Endometrial microvascular endothelial cells (primary cell): ENCODE measurements around the gene CNOT6L. TPM values are rescaled to one million over a fixed set of nuclear protein-coding genes. Genes with fewer than 3 reads are reported as not detected.
"Not testable (repeated sequence)": the region's sequence is repeated elsewhere in the genome, so short reads cannot be mapped to it uniquely, and the experiment has no call there.

Experiments used
- in situ Hi-C: cut with HindIII; loops from 2 replicates; pipeline ENCODE4 v1.10.0; 2017; ENCODE audit warnings: low sequenced_read_pairs, low pct_unique_long_range_greater_than_20kb; ENCODE audit errors: inconsistent ontology term
- total RNA-seq: library from RNA; depleted of rRNA; stranded (reverse); fragments of >200 nt; gene quantifications from one replicate; pipeline ENCODE4 v1.2.3, GENCODE V29; 2015; ENCODE audit errors: inconsistent ontology term

CNOT6L gene
- total RNA-seq, 1 donor from 2014 or later, result 27.6 TPM

DNA sequence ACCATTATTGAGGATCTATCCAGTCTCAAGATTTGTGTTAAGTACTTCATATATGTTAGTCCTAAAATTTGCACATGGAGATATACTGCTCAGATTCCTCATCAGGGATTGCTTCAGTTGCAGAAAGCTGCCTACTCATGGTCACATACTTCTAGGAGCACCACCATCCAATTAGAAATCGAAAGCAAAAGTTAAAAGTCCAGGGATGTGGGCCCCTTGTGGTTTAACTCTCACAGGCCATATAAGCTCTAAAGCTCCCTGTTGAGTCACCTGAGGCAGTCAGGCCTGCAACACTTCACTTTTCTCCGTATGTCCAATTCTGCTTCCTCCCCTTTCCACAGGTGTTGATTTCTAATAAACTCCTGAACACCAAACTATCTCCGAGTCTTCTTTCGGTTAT is 84.2 kb downstream of the CNOT6L start:
- in situ Hi-C loops, result no loop called here

DNA sequence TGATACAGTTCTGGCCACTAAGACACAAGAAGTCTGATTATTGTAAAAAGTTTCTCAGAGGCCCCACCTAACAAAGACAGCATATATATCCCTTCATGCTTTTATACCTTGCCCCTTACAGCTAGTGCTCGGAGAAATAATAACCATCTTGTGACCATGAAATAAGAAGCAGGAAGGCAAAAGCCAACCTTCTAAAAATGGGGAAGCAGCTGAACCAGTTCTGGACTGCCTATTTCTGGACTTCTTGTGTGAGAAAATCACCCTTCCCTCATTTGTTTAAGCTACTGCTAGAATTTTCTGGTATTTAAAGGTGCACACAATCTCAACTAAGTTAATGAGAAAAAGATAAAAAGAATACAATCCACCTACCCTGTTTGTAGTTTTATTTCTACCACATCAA is 87.5 kb downstream of the CNOT6L start:
- in situ Hi-C loops, result no loop called here

DNA sequence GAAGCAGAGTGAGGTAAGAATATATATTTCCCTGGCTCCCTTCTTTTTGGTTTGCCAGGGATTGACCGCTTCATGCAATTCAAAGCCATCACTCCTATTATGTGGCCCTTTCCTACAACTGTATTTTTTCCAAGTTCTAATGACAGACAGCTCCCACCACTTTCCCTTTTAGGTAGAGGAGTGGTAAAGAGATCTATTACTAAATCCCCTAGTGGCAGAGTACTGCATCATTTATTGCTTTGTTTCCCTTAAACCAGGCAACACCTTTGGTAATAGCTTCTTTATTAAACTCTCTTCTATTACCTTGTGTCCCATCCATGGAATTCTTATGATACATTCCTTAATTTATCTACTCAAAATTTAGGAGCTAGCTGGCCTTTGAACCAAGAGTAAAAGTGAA is 90.7 kb downstream of the CNOT6L start:
- in situ Hi-C loops, result no loop called here

DNA sequence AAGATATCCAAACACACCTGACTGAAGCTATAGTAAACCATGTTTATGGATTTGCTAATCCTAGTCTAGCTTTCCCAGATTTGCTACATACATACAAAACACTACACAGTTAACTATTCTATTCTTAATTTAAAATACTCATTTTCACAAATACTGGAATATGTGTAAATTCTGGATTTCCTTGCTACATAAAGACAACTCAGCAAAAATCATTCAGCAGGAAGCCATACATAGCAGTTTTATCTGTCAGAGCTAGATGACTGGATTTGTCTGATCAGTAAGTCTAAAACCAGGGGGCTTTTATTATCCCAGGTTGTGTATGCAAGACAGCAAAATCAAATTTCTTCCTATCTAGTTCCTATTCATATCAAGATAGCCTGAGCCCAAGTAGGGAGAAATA is 98.1 kb downstream of the CNOT6L start:
- in situ Hi-C loops, result no loop called here

DNA sequence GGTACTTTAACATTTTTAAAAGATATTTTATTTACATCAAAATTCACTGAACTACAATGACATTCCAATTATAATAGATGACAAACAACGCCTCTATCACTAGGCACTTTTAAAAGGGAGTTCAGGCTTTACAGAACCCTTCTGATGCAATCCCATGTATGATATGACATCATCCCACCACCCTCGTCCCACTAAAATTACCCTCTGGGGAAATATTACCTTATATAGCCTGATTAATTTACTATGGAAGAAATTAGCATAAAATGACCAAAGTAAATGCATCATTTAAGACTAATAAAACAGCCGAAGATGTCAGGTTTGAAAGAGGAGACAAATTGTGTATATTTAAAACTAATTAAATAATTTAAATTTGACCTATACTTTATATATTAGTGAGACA is 100.7 kb downstream of the CNOT6L start:
- in situ Hi-C loops, result not testable (repeated sequence)

DNA sequence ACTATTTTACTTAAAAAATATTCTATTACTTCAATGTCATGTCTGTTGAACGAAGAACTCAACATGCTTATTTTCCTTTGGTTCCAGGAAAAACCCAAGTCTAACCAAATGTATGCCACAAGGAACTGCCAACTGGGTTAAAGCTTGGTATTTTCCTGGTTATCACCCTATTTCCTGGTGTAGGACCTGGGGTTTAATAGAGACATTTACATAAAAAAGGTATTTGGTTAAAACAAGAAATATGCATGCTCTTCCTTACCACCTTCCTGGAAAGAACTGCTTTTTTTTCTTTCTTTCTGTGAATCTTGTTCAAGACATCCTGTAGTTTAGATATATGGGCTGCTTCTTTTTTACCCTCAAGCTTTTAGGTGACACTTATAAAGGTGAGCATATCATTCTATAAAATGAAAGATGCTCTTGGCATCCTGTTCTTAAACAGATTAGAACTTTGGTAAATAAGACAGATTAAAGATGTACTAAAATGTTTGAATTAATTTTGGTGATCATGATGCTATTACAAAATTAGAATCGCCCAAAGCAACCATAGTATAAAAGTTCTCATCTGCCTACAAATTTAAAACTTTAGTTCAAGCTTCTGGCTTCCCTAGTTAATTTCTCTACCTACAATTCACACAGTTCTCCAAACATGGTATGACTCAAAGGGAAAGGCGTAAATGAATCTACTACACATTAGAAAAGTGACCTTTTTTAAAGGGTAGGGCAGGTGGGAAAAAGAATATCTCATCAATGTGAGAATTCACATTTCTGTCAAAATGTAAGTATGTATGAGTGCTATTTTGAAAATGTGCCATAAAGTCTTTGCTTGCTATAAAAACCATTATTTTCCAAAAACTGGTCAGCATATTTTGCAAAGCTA is 103.5 kb downstream of the CNOT6L start:
- in situ Hi-C loops, result no loop called here

DNA sequence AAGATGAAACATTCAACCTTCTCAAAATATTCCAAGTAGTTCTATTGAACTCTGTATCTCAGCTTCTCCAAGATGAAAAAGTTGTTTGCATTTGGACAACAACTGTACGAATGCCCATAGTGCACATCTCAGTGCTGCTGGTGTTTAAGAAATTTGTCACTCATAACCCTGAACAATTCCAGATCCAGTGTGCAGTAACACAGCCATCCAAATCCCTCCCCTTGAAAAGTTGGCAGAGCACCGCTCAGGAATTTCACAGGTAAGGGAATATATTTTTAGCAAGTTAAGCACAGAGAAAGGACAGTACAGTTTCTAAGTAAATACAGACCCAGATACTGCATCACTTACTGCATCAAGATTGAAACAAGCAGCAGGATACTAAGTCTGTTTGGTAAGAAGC is 104.7 kb downstream of the CNOT6L start:
- in situ Hi-C loops, result no loop called here

DNA sequence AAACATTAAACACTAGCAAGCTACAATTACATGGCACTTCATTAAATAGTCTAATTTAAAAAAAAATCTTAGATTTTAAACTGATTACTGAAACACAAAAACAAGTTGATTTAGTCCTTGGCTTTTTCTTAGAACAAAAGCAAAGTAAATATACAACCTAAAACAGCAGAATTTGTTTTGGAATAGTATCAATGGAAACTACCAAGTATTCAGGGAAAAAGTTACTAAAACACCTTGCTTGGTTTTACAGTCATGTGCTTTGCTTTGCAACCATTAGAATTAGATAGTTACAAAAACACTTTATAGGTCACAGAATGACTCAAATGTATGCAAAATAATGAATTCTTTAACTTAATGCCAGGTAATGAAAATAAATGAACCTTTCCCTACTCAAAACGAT is 105.3 kb downstream of the CNOT6L start:
- in situ Hi-C loops, result no loop called here

DNA sequence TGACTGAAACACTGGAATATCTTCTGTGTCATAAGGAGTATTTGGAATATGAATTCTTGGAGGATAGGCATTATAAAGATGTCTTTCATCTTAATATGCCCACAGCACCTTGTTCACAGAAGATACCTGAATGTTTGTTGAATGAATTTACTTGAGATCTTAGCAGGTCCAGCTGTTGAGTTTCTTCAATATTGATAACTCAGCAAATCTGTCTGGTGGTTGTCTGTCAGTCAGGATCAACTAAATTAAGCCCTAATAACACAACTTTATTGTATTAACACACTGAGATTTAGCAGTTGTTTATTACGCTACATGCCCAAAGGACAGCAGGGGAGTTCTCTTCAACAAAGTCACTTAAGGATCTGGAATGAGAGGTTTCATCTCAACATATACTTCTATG is 106.5 kb downstream of the CNOT6L start:
- in situ Hi-C loops, result no loop called here

DNA sequence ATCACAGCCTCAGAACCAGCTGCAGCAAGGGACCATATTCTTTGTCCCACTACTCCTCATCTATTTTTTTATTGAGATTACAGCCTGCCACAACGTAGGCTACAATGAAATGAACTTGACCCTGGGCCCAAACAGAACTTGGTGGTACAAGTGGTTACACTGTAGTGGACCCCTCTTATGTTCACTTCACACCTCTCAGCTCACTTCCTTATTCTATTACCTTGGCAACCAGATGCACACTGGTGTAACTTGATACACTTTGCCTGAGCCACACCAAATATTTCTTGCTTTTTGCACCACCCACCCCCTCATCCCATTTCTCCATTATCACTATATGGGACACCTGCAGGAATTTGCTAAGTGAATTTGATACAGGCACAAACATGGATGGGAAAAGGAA is 107.7 kb downstream of the CNOT6L start:
- in situ Hi-C loops, result no loop called here

DNA sequence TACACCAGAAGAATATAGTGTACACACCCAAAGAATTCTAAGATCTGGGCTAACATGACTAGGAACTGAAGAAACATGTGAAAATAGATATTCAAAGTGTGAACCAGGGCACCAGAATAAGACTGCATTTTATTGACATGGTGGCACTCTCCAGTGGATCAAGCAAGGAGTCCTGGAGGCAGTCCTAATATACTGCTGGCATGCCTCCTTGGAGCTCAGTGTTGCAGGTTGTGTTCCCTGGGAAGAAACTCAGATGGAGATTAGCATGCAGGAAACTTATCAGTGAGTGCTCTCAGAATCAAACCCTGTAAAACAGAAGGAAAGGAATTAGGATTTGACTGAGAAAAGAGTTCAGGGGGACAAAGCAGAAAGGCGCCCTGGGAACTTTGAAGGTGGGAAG is 108.5 kb downstream of the CNOT6L start:
- in situ Hi-C loops, result no loop called here

DNA sequence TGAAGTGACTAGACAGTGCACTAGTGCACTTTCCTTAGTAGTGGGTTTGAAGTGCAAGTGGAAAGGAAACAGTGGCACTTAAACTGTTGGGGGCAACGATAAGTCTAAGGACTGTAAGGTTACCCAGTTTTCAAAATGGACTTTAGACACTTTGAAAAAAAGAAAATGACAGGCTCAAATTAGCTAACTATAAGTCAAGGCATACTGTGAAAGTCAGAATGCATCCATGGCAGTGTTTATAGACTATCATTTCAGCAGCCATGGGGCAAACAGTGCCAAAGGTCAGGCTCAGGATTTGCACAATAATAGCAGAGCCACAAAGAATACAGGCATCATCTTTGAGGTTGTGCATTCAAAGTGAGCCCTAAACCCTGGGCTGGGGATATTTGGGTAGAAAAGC is 109.1 kb downstream of the CNOT6L start:
- in situ Hi-C loops, result no loop called here

DNA sequence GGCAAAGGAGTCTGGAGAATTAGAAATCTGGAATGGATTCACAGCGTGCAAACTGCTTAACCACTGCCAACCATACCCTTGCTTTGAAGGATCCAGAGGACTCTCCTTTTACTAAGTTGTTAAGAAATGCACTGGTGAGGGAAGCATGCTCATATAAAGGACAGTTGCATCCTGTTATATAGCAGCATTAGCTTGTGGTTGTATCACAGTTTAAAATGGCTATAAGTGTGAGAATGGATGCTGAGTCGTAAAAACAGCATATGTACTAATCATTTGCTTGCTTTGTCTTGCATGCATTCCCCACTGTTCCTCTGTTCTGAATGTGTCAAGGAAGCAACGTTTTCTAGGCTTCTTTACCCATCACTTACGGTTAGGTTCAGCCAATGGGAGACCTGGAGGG is 112.5 kb downstream of the CNOT6L start:
- in situ Hi-C loops, result no loop called here

DNA sequence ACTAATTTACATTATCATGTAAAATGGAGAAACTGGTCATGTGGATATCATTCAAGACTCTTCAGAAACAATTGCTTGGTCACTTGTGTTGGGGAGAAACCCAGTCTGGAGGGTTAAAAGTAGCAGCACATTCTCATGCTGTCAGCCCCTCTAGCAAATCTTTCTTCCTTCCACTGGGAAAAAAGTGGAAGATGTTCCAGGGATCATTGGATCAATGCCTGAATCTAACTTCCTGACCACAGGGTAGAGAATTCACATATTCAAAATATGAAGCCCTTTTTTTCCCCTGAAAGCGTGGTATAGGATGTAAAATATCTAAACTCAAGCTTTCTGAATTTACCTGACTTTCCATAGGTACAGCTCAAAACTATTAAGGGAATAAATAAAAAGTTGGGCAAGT is 115.5 kb downstream of the CNOT6L start:
- in situ Hi-C loops, result no loop called here

DNA sequence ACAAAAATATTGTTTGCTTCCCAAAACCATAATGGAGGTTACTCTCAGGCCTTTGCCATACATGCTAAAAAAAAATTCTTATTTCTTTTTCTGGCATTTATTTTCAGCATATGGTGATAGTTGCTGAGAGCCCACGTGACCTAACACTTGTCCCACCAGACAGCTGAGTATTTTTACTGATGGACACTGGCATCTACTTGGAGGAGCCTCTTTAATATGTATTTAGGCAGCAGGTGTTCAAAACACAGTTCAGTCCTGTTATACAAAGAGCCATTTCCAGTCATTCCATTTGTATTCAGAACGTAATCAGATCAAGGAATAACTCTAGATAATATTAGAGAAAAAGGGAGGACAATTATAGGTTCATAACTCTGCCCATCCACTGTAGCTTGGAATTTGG is 118.0 kb downstream of the CNOT6L start:
- in situ Hi-C loops, result no loop called here

DNA sequence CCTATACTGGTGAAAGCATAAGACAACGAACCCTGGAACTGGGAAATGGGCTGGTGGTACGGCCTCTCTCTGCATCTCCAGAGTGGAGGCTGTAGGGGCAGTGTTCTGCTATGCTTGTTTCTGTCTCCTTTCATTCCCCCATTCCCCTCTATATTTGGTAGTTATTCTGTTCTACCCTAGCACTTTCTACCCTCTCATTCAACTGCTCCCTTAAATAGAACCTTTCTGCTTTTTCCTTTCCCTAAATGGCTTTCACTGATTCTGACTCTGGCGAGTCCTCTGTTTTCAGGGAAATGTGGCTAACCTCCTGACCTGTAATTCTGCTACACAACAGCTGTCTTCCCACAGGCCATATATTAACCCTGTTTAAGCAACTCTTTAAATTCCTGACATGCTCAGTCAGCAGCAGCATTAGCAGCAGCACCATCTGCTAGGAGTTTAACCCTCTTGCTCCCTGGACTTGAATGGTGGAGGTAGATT is 119.4 kb downstream of the CNOT6L start:
- in situ Hi-C loops, result no loop called here

DNA sequence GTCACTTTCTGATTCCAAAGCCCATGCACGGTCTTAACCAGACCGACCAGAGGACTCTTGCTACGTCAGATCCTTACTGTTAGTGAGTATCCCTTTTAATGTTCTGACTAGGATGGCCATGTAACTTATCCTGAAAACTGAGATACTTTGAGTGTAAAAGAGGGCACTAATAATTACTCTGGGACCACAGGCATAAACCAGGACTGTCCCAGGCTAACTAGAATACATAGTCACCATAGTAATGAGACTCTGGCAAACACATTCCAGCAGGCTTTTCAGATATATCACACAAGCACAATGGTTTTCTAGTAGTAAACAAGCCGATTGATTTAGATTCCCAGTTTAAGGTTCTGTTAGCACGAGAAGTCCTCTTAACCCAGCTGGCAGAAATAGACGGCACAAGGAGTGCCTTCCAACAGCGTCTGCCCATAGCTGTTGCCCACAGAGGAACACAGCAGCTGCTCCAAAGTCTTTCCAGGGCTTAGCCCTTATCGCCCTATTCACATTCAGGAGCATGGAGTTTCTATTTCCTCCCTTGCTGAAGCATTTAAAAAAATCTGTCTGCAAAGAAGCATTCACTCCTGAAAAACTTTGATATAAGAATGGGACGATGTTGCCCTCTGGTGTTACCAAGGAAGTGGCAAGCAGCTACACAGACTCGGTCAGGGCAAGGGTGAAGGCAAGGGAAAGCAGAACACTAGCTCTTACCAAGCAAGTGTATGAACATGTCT is 121.1 kb downstream of the CNOT6L start:
- in situ Hi-C loops, result no loop called here

DNA sequence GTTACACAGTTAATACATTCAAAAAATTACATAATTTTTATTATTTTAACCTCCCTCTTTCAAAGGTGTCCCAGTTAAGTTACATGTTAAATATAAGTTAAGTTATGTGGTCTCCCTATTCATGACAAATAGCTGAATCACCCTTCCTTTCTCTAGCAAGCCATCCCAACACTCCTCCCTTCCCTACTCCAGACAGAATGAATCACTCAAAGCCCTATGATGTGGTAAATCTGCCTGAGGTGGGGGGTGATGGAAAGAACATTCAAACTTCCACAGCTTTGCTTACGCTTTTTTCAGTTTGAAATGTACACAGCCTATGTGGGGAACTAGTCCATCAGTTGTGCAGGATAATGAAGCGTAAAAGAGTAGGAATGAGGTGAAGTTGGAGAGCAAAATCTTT is 123.4 kb downstream of the CNOT6L start:
- in situ Hi-C loops, result no loop called here

DNA sequence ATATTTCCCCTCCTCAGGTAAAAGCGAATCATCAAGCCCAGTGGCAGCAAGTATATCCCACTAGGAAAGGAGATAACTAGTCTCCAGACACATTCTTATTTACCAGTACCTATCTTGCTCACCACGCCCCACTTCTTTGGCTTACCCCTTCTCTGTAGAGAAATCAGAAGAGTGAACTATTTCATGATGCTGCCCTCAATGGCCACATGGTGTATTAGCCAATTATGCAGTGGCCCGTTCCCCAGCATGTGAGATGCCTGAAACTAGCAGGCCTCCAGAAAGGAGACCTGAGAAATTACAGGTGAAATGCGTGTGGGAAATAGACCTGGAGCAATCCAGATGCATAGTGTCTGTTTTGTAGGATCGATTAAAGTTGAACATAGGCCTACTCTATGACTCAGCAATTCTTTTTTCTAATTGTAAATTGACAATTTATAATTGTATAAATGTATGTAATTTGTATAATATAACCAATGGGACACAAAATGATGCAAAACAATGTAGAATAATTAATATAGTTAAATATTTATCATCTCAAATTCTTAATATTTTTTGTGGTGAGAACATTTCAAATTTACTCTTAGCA is 126.2 kb downstream of the CNOT6L start:
- in situ Hi-C loops, result no loop called here

DNA sequence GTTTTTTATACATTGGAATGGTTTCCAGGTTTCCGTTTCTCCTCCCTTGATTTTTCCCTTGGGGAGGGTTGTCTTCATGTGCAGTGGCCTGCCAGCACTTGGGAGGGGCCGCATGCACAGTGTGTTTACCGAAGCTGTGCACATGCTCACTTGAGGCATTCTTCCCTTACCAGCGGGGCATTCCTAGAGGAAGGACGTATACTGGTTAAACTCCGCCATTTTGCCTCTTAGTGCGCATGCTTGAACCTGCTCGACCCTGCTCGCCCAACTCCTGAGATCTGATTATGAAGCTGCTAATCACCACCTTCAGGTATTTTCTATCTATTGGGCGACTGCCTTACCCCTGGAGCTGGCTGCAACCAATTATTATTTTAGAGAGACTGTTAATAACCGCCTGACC is 137.4 kb downstream of the CNOT6L start:
- in situ Hi-C loops, result no loop called here
